D721Med (cell line): ENCODE results near the gene BORCS8.

Experiments used
- DNase-seq: peaks from one replicate; pipeline ENCODE4 v3.0.0; 2011; ENCODE audit warnings: low spot score; ENCODE audit not compliant: insufficient read length
- FAIRE-seq: peaks from 2 replicates; lab custom pipeline; 2011; peaks lifted over from hg19 to GRCh38; lab: Jason Lieb, UNC
- CTCF ChIP-seq: IDR thresholded peaks from 2 replicates; pipeline ENCODE4 v1.5.1; 2012; ENCODE audit warnings: mild to moderate bottlenecking, control low read depth; ENCODE audit not compliant: insufficient read depth; ENCODE audit errors: missing control alignments

BORCS8 gene

GRCh38 chr19:19214159-19214490, 22.2 kb upstream of the BORCS8 start:
- no peak for FAIRE-seq
- no peak for DNase-seq
- TF ChIP-seq CTCF = no peak

GRCh38 chr19:19213426-19214158, 21.6 kb upstream of the BORCS8 start:
- DNase-seq (no peak), FAIRE-seq (no peak)
- no peak for TF ChIP-seq CTCF

- DNase-seq (no peak), FAIRE-seq (no peak)
- TF ChIP-seq CTCF = no peak
These were observed 21.0 kb upstream of the BORCS8 start for GRCh38 chr19:19212916-19213315.

- FAIRE-seq = no peak
- TF ChIP-seq CTCF = no peak
- DNase-seq = no peak
These were observed 19.8 kb upstream of the BORCS8 start, which contains the start of gene NCAN for GRCh38 chr19:19211499-19212420. Gene NCAN (plus strand): TSS chr19:19211958. CDS start chr19:19216954, 4,996 bp downstream.

- FAIRE-seq = no peak
- TF ChIP-seq CTCF = no peak
- DNase-seq = no peak
These were observed 17.4 kb upstream of the BORCS8 start for GRCh38 chr19:19209372-19209771.

- TF ChIP-seq CTCF = no peak
- FAIRE-seq = no peak
These were observed 16.0 kb upstream of the BORCS8 start for GRCh38 chr19:19207637-19208572.

More at GRCh38 chr19:19207637-19208572, 16.0 kb upstream of the BORCS8 start:
- DNase-seq = no peak
